Measurements from ENCODE around the gene SFTPA2.

DNA sequence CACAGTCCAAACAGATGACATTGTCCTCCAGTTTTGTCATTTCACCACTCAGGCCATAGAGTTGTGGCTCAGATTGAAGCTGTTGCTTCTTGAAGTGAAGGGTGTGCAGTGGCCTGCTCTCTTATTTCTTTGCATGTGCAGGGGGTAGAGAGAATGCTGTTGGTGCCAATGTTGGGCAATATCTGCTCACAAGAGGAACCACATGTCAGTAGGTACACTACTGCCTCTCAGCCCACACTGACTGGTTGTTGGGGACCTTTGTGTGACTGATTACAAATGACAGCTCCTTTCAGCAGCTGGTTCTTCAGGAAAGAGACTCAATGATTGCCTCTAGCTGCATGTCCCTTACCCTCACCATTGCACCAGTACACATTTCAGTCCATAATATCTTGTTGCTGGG lies 28.6 kb upstream of the SFTPA2 start:
- TF ChIP-seq, protein P1, sequence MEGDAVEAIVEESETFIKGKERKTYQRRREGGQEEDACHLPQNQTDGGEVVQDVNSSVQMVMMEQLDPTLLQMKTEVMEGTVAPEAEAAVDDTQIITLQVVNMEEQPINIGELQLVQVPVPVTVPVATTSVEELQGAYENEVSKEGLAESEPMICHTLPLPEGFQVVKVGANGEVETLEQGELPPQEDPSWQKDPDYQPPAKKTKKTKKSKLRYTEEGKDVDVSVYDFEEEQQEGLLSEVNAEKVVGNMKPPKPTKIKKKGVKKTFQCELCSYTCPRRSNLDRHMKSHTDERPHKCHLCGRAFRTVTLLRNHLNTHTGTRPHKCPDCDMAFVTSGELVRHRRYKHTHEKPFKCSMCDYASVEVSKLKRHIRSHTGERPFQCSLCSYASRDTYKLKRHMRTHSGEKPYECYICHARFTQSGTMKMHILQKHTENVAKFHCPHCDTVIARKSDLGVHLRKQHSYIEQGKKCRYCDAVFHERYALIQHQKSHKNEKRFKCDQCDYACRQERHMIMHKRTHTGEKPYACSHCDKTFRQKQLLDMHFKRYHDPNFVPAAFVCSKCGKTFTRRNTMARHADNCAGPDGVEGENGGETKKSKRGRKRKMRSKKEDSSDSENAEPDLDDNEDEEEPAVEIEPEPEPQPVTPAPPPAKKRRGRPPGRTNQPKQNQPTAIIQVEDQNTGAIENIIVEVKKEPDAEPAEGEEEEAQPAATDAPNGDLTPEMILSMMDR (IDR thresholded peaks at IDR 0.05), result no peak
- TF ChIP-seq POLR2AphosphoS5 (IDR thresholded peaks at IDR 0.05), result no peak
